Measurements from ENCODE around the gene KRT13. TPM values are rescaled to one million over a fixed set of nuclear protein-coding genes. Genes with fewer than 3 reads are reported as not detected.

Gene KRT13
- total RNA-seq, 1 experiment from 2014 or later = 45.7 TPM

- BruUV-seq (replicated peaks) = no TSS peak
- Mint-ChIP-seq H3K9me3 (ENCODE audit: low read depth, unreplicated experiment) (no peaks in the 10 kb centered on the region), H3K36me3 (ENCODE audit: insufficient read depth, unreplicated experiment) (no peaks in the 10 kb centered on the region), H3K27ac (ENCODE audit: unreplicated experiment) (no peak overlapping the region), H3K4me1 (ENCODE audit: low read depth, unreplicated experiment) (peaks cover under 1% of the 10 kb centered on the region), H3K27me3 (ENCODE audit: unreplicated experiment) (no peaks in the 10 kb centered on the region), H3K4me3 (ENCODE audit: low read depth, unreplicated experiment) (no peak overlapping the region)
- DNase-seq = peak; percentile 46
- CTCF ChIA-PET = interaction anchor here (0.7 to 1.1 kb wide), 4 partner anchors 9 to 69 kb away, joined by 3 to 4 read pairs (median 3); no protein-coding TSS in a partner anchor
- peak; percentile 29 for TF ChIP-seq CTCF (IDR thresholded peaks at IDR 0.05; ENCODE audit: unreplicated experiment)
- intact Hi-C loops (cut with micrococcal nuclease; ENCODE audit: unreplicated experiment) = no loop called here
Measured at GRCh38 chr17:41486809-41487530, 18.4 kb downstream of the KRT13 start.

GRCh38 chr17:41486316-41486715 is 19.1 kb downstream of the KRT13 start:
- H3K27me3 Mint-ChIP-seq (ENCODE audit: unreplicated experiment) = no peaks in the 10 kb centered on the region
- H3K27ac Mint-ChIP-seq (ENCODE audit: unreplicated experiment) = no peak overlapping the region
- CTCF ChIA-PET = interaction anchor here (0.8 kb wide), 1 partner anchor 62 kb away, joined by 3 read pairs; no protein-coding TSS in a partner anchor
- intact Hi-C loops (cut with micrococcal nuclease; ENCODE audit: unreplicated experiment) = no loop called here
- no peak overlapping the region for H3K4me3 Mint-ChIP-seq (ENCODE audit: low read depth, unreplicated experiment)
- H3K4me1 Mint-ChIP-seq (ENCODE audit: low read depth, unreplicated experiment) = no peaks in the 10 kb centered on the region
- BruUV-seq (replicated peaks) = no TSS peak
- H3K9me3 Mint-ChIP-seq (ENCODE audit: low read depth, unreplicated experiment) = no peaks in the 10 kb centered on the region
- H3K36me3 Mint-ChIP-seq (ENCODE audit: insufficient read depth, unreplicated experiment) = no peaks in the 10 kb centered on the region
- DNase-seq = no peak
- no peak for TF ChIP-seq CTCF (IDR thresholded peaks at IDR 0.05; ENCODE audit: unreplicated experiment)

- no peaks in the 10 kb centered on the region for H3K27me3 Mint-ChIP-seq (ENCODE audit: unreplicated experiment)
- intact Hi-C loops (cut with micrococcal nuclease; ENCODE audit: unreplicated experiment) = no loop called here
- no peak overlapping the region for H3K4me3 Mint-ChIP-seq (ENCODE audit: low read depth, unreplicated experiment)
- H3K36me3 Mint-ChIP-seq (ENCODE audit: insufficient read depth, unreplicated experiment) = no peaks in the 10 kb centered on the region
- no peaks in the 10 kb centered on the region for H3K9me3 Mint-ChIP-seq (ENCODE audit: low read depth, unreplicated experiment)
- CTCF ChIA-PET = interaction anchor here (0.7 to 1.5 kb wide), 4 partner anchors 14 to 194 kb away, joined by 3 to 4 read pairs (median 3); no protein-coding TSS in a partner anchor
- no peak overlapping the region for H3K27ac Mint-ChIP-seq (ENCODE audit: unreplicated experiment)
- H3K4me1 Mint-ChIP-seq (ENCODE audit: low read depth, unreplicated experiment) = no peaks in the 10 kb centered on the region
- no peak for TF ChIP-seq CTCF (IDR thresholded peaks at IDR 0.05; ENCODE audit: unreplicated experiment)
- no TSS peak for BruUV-seq (replicated peaks)
- DNase-seq = no peak
Measured at GRCh38 chr17:41484920-41485904, 20.2 kb downstream of the KRT13 start.

GRCh38 chr17:41483991-41484826 is 21.2 kb downstream of the KRT13 start:
- DNase-seq = no peak
- Mint-ChIP-seq H3K4me3 (ENCODE audit: low read depth, unreplicated experiment) (no peak overlapping the region), H3K36me3 (ENCODE audit: insufficient read depth, unreplicated experiment) (no peaks in the 10 kb centered on the region), H3K4me1 (ENCODE audit: low read depth, unreplicated experiment) (no peaks in the 10 kb centered on the region), H3K9me3 (ENCODE audit: low read depth, unreplicated experiment) (no peaks in the 10 kb centered on the region), H3K27me3 (ENCODE audit: unreplicated experiment) (no peaks in the 10 kb centered on the region), H3K27ac (ENCODE audit: unreplicated experiment) (no peak overlapping the region)
- BruUV-seq (replicated peaks) = no TSS peak
- CTCF ChIA-PET = interaction anchor here (0.5 to 1.5 kb wide), 2 partner anchors 64 to 534 kb away, joined by 4 to 14 read pairs; no protein-coding TSS in a partner anchor
- no peak for TF ChIP-seq CTCF (IDR thresholded peaks at IDR 0.05; ENCODE audit: unreplicated experiment)
- intact Hi-C loops (cut with micrococcal nuclease; ENCODE audit: unreplicated experiment) = no loop called here
